Gastroesophageal sphincter (tissue), 3 donors: ENCODE data around the gene KCNAB3.

ENCODE experiments used
- CTCF ChIP-seq, 4 experiments: fragments of 200-600 bp in 2 of 4; fragments of 450-650 bp in 2 of 4; sonication (generic) in 1 of 4; IDR thresholded peaks; one replicate each; pipeline ENCODE4 v1.5.1; 2017 to 2019; ENCODE audit warnings: antibody characterized with exemption in 4 of 4, mild to moderate bottlenecking in 2 of 4, moderate library complexity in 2 of 4
- EP300 ChIP-seq: sonication (generic); formaldehyde crosslinking; IDR thresholded peaks from one replicate; pipeline ENCODE4 v1.6.1; 2017; ENCODE audit warnings: antibody characterized with exemption, mild to moderate bottlenecking
- POLR2A ChIP-seq, 2 donors: fragments of 450-650 bp; IDR thresholded peaks; one replicate each; pipeline ENCODE4 v1.6.1; 2017; ENCODE audit warnings: antibody characterized with exemption in 2 of 2, mild to moderate bottlenecking in 2 of 2, moderate library complexity in 1 of 2

GRCh38 chr17:7894866-7895265 lies 34.8 kb downstream of the KCNAB3 start:
- TF ChIP-seq CTCF (IDR thresholded peaks at IDR 0.05) (no peak), POLR2A (IDR thresholded peaks at IDR 0.05) (no peak), EP300 (no peak)
